Putamen (tissue), 1 donor: ENCODE data around the gene JPH3.

Experiments used
- DNase-seq: peaks from one replicate; pipeline ENCODE4 v3.0.0-alpha.2; 2016; ENCODE audit warnings: low spot score

Gene JPH3

GRCh38 chr16:87697792-87698191 lies 95.5 kb downstream of the JPH3 start:
- DNase-seq: no peak

GRCh38 chr16:87698241-87698640 lies 95.9 kb downstream of the JPH3 start:
- no peak for DNase-seq

GRCh38 chr16:87698676-87699199 lies 96.4 kb downstream of the JPH3 start:
- DNase-seq: no peak

GRCh38 chr16:87700406-87701077 lies 98.2 kb downstream of the JPH3 start:
- DNase-seq: no peak

- DNase-seq: no peak
Measured at GRCh38 chr16:87701078-87701460, 98.8 kb downstream of the JPH3 start.

GRCh38 chr16:87701505-87701921 lies 99.2 kb downstream of the JPH3 start:
- DNase-seq: no peak

- no peak for DNase-seq
Measured at GRCh38 chr16:87702325-87702811, 100.1 kb downstream of the JPH3 start.

GRCh38 chr16:87703071-87703470 lies 100.8 kb downstream of the JPH3 start:
- DNase-seq: no peak

GRCh38 chr16:87703835-87704375 lies 101.6 kb downstream of the JPH3 start:
- DNase-seq: no peak

- no peak for DNase-seq
Measured at GRCh38 chr16:87704754-87705353, 102.5 kb downstream of the JPH3 start.

- no peak for DNase-seq
Measured at GRCh38 chr16:87705771-87706277, 103.5 kb downstream of the JPH3 start.

- no peak for DNase-seq
Measured at GRCh38 chr16:87706278-87707000, 104.1 kb downstream of the JPH3 start.

GRCh38 chr16:87707097-87707496 lies 104.8 kb downstream of the JPH3 start:
- DNase-seq: no peak

- DNase-seq: no peak
Measured at GRCh38 chr16:87707714-87708580, 105.6 kb downstream of the JPH3 start.

- no peak for DNase-seq
Measured at GRCh38 chr16:87708881-87709638, 106.8 kb downstream of the JPH3 start.

- DNase-seq: no peak
Measured at GRCh38 chr16:87709677-87710076, 107.4 kb downstream of the JPH3 start.

GRCh38 chr16:87710887-87711286 lies 108.6 kb downstream of the JPH3 start:
- no peak for DNase-seq

- no peak for DNase-seq
Measured at GRCh38 chr16:87712184-87712762, 110.0 kb downstream of the JPH3 start.

- DNase-seq: no peak
Measured at GRCh38 chr16:87713451-87714229, 111.3 kb downstream of the JPH3 start.
